MCF 10A (cell line): ENCODE results near the gene TTI1. TPM values are rescaled to one million over a fixed set of nuclear protein-coding genes. Genes with fewer than 3 reads are reported as not detected.

Experiments
- BruUV-seq: library from RNA; stranded (reverse); fragments of 400-500 nt; replicated peaks from 2 replicates; lab custom pipeline; 2021; lab: Mats Ljungman, UMichigan
- CTCF ChIA-PET: fragments of 300-600 bp; sonication (Branson Sonifier 250); formaldehyde crosslinking; extraction: SDS; loops from one replicate; lab custom pipeline; 2021; ENCODE audit warnings: antibody characterized with exemption, inconsistent platforms; lab: Yijun Ruan, JAX
- POLR2A ChIA-PET: fragments of 300-600, 350-650 bp; sonication (Branson Sonifier 250); formaldehyde crosslinking; extraction: SDS; loops from one replicate; lab custom pipeline; 2020; ENCODE audit warnings: antibody characterized with exemption, inconsistent platforms; lab: Yijun Ruan, JAX
- DNase-seq: peaks from one replicate; pipeline ENCODE4 v3.0.0-alpha.2; 2018; ENCODE audit not compliant: unreplicated experiment
- H3K27ac Mint-ChIP-seq: one replicate; pipeline ENCODE4 v1.8.0; 2022; ENCODE audit warnings: mild to moderate bottlenecking, low read depth, mixed read lengths; ENCODE audit not compliant: unreplicated experiment
- H3K27me3 Mint-ChIP-seq: one replicate; pipeline ENCODE4 v1.8.0; 2022; ENCODE audit warnings: mixed read lengths; ENCODE audit not compliant: insufficient read depth, unreplicated experiment
- H3K36me3 Mint-ChIP-seq: one replicate; pipeline ENCODE4 v1.8.0; 2022; ENCODE audit warnings: mild to moderate bottlenecking, moderate library complexity, mixed read lengths; ENCODE audit not compliant: insufficient read depth, unreplicated experiment
- H3K4me1 Mint-ChIP-seq: one replicate; pipeline ENCODE4 v1.8.0; 2022; ENCODE audit warnings: mixed read lengths; ENCODE audit not compliant: insufficient read depth, unreplicated experiment
- H3K4me3 Mint-ChIP-seq: one replicate; pipeline ENCODE4 v1.8.0; 2022; ENCODE audit warnings: mild to moderate bottlenecking, moderate library complexity, mixed read lengths; ENCODE audit not compliant: unreplicated experiment
- H3K9me3 Mint-ChIP-seq: one replicate; pipeline ENCODE4 v1.8.0; 2022; ENCODE audit warnings: mixed read lengths; ENCODE audit not compliant: unreplicated experiment
- intact Hi-C: fragments of 100-400 bp; cut with micrococcal nuclease; formaldehyde crosslinking; loops from 2 replicates; pipeline ENCODE4 v1.14.1; 2022
- total RNA-seq: library from RNA; stranded (reverse); gene quantifications from 2 replicates; pipeline ENCODE4 v1.2.3, GENCODE V29; 2022
- TF ChIP-seq, protein P1 (sequence below): fragments of 200-600 bp; IDR thresholded peaks from one replicate; pipeline ENCODE4 v1.8.0; 2022; ENCODE audit warnings: antibody characterized with exemption, mild to moderate bottlenecking; ENCODE audit not compliant: unreplicated experiment

TTI1 gene
- total RNA-seq, 1 experiment from 2014 or later, result 17.1 TPM

DNA sequence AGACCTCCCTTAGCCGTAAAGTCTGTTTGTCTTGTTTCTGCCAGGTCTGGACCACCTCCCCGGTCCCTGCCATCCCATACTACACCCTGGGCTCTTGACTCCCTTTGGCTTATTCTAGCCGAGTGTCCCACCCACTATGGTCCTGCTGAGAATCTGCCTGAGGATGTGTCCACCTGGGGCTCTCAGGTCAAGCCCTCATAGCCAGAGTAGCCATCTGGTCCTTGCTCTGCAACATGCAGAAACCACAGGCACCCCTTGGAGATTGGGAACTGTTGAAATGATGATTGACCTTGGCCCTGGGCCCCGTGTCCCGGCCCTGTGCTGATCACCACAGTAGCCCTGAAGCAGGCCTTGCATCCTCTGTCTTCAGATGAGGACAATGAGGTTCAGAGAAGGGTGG lies 86.3 kb downstream of the TTI1 start:
- ChIA-PET POLR2A (no interaction called here), CTCF (no interaction called here)
- Mint-ChIP-seq H3K4me3 (no peak overlapping the region), H3K27me3 (no peaks in the 10 kb centered on the region), H3K9me3 (no peaks in the 10 kb centered on the region), H3K27ac (no peak overlapping the region), H3K36me3 (no peaks in the 10 kb centered on the region), H3K4me1 (no peaks in the 10 kb centered on the region)
- TF ChIP-seq, protein P1, sequence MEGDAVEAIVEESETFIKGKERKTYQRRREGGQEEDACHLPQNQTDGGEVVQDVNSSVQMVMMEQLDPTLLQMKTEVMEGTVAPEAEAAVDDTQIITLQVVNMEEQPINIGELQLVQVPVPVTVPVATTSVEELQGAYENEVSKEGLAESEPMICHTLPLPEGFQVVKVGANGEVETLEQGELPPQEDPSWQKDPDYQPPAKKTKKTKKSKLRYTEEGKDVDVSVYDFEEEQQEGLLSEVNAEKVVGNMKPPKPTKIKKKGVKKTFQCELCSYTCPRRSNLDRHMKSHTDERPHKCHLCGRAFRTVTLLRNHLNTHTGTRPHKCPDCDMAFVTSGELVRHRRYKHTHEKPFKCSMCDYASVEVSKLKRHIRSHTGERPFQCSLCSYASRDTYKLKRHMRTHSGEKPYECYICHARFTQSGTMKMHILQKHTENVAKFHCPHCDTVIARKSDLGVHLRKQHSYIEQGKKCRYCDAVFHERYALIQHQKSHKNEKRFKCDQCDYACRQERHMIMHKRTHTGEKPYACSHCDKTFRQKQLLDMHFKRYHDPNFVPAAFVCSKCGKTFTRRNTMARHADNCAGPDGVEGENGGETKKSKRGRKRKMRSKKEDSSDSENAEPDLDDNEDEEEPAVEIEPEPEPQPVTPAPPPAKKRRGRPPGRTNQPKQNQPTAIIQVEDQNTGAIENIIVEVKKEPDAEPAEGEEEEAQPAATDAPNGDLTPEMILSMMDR, result no peak
- intact Hi-C loops, result no loop called here
- no TSS peak for BruUV-seq
- no peak for DNase-seq

GRCh38 chr20:37945091-37945547 lies 88.1 kb downstream of the TTI1 start:
- H3K4me1 Mint-ChIP-seq, result no peaks in the 10 kb centered on the region
- no peaks in the 10 kb centered on the region for H3K9me3 Mint-ChIP-seq
- DNase-seq, result no peak
- CTCF ChIA-PET, result interaction anchor here (1.0 kb wide), 1 partner anchor 43 kb away, joined by 3 read pairs; no protein-coding TSS in a partner anchor
- intact Hi-C loops, result no loop called here
- peaks cover 4% of the 10 kb centered on the region for H3K36me3 Mint-ChIP-seq
- H3K27ac Mint-ChIP-seq, result no peak overlapping the region
- TF ChIP-seq, protein P1, result no peak
- BruUV-seq, result no TSS peak
- H3K27me3 Mint-ChIP-seq, result no peaks in the 10 kb centered on the region
- no peak overlapping the region for H3K4me3 Mint-ChIP-seq
- POLR2A ChIA-PET, result interaction anchor here (0.9 kb wide), 1 partner anchor 22 kb away, joined by 3 read pairs; no protein-coding TSS in a partner anchor

DNA sequence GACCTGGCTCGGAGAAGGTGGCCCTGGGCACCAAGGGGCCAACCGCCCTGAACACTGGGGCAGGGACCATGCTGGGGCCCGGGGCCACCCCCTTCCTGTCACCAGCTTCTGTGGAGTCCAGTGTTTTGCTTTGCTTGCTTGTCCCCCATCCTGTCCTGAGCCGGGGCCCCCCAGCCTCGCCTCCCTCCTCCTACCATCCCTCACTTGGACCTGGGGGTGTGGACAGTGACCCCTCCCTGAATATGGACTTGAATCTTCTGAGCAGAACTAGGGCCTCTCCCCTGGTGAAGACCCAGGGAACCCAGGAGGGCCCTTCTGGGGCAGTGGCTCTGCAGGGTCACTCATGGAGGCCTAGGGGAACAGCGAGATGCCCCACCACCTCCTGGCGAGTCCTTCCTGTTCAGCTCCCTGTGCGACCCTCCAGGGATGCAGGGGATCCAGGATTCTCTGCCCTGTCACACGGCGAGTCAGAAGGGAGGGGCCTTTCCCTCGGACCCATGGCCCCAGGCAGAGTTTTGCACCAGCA lies 88.7 kb downstream of the TTI1 start:
- DNase-seq, result no peak
- H3K27me3 Mint-ChIP-seq, result no peaks in the 10 kb centered on the region
- ChIA-PET POLR2A (interaction anchor here (0.9 kb wide), 1 partner anchor 23 kb away, joined by 3 read pairs; no protein-coding TSS in a partner anchor), CTCF (interaction anchor here (0.5 to 1.0 kb wide), 2 partner anchors 44 to 149 kb away, joined by 3 to 4 read pairs; no protein-coding TSS in a partner anchor)
- H3K36me3 Mint-ChIP-seq, result peaks cover 4% of the 10 kb centered on the region
- intact Hi-C loops, result no loop called here
- TF ChIP-seq, protein P1, result no peak
- BruUV-seq, result no TSS peak
- no peaks in the 10 kb centered on the region for H3K4me1 Mint-ChIP-seq
- H3K4me3 Mint-ChIP-seq, result no peak overlapping the region
- no peaks in the 10 kb centered on the region for H3K9me3 Mint-ChIP-seq
- no peak overlapping the region for H3K27ac Mint-ChIP-seq

DNA sequence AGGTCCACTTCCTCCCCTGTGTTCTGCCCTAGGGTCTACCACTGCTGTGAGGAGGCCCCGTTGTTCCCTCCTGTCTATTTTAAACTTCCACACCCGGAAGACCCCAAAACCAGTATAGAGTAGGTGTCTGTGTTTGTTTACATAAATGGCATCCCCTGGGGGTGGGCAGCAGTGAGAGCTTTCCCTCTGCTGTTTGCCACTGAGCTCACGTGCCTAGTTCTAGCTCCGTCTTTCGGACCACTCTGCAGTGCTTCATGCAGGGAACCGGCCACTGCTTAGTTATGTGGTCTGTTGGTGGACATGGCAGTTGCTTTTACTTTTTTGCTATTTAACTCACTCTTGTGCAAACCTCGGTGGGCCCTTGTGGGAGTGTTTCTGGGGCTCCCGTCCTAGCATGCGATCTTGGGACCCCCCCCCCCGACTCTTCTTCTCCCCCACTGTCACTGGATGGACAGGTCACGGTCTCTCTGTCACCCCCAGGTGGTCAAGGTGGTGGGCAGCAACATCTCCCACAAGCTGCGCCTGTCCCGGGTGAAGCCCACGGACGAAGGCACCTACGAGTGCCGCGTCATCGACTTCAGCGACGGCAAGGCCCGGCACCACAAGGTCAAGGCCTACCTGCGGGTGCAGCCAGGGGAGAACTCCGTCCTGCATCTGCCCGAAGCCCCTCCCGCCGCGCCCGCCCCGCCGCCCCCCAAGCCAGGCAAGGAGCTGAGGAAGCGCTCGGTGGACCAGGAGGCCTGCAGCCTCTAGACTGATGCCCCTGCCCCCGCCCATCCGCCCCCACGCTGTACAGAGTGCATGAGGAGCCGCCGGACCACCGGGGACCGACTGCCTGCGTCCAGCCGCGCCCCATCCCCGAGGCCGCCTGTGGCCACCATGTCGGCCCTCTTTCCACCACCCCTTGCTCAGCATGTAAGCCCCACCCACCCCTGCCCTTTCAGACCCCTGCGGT lies 89.5 kb downstream of the TTI1 start:
- no TSS peak for BruUV-seq
- no peaks in the 10 kb centered on the region for H3K9me3 Mint-ChIP-seq
- intact Hi-C loops, result no loop called here
- H3K27me3 Mint-ChIP-seq, result no peaks in the 10 kb centered on the region
- H3K4me1 Mint-ChIP-seq, result no peaks in the 10 kb centered on the region
- H3K36me3 Mint-ChIP-seq, result peaks cover 8% of the 10 kb centered on the region
- POLR2A ChIA-PET, result no interaction called here
- no peak overlapping the region for H3K4me3 Mint-ChIP-seq
- TF ChIP-seq, protein P1, result no peak
- H3K27ac Mint-ChIP-seq, result no peak overlapping the region
- no peak for DNase-seq
- CTCF ChIA-PET, result interaction anchor here (0.5 to 1.0 kb wide), 3 partner anchors 22 to 148 kb away, joined by 3 to 4 read pairs (median 3); no protein-coding TSS in a partner anchor
